HG03565 (cell line): ENCODE data around the gene RPL21.
"Not testable (repeated sequence)": the region's sequence is repeated elsewhere in the genome, so short reads cannot be mapped to it uniquely, and the experiment has no call there.

Experiments
- ATAC-seq: cut with Tn5 transposase; IDR thresholded peaks from one replicate; pipeline ENCODE4 v1.9.1; 2021; ENCODE audit warnings: mild to moderate bottlenecking, moderate library complexity; ENCODE audit not compliant: unreplicated experiment

RPL21 gene

DNA sequence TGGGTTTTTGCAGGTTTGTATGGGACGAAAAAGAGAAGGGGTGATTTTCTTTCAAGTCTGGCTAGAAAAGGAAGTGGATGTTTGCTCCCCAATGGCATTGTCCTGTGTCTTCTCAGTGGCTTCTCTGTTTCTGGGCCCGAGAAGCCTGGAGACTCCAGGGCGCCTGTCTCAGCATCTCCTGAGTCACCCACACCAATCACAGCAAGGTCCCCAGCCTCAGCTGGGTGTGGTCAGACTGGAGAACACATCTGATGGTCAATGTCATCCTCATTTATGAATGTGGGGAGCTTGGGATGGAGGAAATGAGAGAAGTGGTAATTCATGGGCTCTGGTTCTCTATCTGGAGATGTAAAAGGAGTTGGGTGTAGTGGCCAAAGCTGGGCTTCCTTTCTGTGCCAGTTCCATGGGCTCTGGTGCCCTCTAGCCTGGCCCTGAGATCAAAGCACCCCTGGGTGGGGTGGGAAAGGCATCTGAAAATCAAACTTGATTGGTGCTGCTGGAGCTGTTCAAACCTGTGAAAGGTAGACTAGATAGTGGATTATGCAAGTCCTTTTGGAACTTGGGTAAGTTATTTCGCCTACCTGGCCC lies 32.6 kb downstream of the RPL21 start:
- ATAC-seq = no peak

DNA sequence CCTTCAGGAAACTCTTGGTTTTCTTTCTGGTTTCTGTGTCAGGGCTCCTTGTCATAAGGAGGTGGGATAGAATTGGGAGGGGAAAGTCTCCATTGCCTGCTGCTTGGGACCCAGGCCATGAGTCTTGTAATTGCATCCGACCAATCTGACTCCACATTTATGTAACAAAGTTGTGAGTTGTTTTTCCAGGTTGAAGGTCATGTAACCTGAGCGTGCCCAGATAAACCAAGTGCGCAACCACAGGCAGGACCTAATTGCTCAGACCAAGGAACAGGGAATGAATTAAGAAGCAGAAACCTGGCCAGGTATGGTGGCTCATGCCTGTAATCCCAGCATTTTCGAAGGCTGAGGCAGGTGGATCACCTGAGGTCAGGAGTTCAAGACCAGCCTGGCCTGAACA lies 37.0 kb downstream of the RPL21 start:
- no peak for ATAC-seq

DNA sequence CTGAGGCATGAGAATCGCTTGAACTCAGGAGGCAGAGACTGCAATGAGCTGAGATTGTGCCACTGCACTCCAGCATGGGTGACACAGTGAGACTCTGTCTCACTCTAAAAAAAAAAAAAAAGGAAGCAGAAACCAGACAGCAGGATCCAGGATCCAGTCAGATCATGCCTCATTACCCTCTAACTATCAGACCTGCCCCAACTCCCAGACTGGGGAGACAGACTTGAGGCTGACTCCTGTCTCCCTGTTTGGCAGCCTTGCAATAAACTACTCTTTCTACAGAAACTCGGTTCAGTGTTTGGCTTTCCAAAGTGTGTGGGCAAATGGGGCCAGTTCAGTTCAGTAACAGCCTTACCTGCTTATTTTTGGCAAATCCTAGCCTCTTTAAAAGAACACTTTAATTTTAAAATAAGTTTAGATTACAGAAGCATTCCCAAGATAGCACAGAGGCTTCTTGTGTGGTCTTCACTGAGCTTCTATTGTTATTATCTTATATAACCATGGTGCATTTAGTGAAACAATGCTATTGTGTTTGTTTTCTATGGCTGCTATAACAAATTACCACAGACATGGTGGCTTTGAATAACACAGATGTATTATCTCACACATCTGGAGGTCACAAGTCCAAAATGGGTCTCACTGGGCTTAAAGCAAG lies 37.8 kb downstream of the RPL21 start:
- no peak for ATAC-seq

DNA sequence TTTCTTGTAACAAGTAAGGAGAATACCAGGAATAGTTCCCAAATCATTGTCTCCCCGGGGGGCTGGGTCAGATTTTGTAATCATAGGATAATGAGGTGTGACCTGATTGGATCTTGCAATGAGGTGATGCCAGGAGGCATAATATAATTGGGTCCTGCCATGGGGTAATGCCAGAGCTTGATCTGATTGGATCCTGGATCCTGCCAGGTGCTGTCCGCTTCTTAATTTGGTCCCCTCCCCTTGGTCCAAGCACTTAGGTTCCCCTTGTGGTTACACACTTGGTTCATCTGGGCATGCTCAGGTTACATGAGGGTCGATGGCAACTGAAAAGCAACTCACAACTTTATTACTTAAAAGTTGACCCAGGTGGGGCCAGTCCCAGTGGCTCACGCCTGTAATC lies 39.4 kb downstream of the RPL21 start:
- no peak for ATAC-seq

DNA sequence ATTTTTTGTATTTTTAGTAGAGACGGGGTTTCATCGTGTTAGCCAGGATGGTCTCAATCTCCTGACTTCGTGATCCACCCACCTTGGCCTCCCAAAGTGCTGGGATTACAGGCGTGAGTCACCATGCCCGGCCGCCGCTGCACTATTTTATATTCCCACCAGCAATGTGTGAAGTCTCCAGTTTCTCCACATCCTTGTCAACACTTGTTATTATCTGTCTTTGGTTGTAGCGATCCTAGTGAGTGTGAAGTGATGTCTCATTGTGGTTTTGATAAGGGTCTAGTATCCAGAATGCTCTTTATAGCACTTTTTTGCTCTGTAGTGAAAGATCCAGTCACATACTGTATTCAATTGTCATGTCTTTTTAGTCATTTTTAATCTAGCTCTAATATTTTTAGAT lies 40.6 kb downstream of the RPL21 start:
- not testable (repeated sequence) for ATAC-seq

DNA sequence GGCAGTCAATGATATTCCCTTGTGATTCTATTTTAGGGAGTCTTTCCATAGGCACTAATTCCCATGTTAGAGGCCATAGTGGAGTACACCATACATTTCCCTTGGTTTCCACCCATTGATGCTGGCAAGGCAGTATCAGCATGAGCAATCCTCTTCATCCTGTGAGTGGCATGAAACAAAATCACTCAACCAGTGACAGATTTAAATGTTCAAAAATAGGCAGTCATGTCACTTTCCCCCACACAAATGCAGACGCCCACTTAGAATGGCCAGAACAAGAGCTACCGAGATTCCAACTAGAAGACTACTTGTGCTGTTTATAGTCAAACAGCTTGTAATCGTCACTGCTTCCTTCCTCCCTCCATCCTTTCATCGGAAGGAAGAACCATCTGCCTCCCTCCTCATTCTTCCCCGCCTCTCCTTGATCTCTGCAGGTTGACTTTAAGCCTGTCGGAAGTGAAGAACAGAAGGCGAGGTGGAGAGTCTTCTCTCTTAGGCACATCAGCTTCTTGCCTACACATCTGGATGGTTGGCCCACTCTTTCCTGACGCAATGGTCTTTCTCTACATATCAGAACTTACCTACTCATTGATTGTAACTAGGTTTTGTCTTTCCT lies 41.8 kb downstream of the RPL21 start:
- ATAC-seq = no peak

DNA sequence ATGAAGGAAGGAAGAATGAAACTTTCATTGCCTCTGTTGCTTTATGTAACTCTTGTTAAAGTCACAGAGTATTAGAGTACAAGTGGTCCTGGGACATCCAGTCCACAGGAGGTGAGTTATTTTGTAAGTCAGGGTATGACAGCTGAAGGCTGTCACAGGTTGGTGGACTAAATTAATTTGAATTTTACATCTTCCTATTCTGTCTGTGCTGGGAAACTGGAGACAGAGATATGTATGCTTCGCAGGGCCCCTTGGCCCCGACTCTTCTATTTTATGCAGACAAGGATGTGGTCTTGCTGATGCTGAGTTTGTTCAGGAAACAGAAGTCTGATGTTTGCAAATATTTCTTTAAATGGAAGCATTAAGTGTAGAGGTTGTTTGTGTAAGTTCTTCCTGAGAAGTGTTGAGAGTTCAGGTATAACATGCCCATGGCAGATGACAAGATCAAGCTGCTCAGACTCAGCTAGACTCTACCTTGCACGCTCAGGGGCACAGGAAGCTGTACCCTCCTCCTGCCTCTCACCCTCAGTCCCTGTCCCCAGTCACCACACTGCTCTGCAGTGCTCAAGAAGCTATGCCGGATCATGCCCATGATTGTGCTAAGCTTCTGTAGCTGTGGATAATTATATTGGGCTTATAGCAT lies 42.6 kb downstream of the RPL21 start:
- ATAC-seq = no peak

DNA sequence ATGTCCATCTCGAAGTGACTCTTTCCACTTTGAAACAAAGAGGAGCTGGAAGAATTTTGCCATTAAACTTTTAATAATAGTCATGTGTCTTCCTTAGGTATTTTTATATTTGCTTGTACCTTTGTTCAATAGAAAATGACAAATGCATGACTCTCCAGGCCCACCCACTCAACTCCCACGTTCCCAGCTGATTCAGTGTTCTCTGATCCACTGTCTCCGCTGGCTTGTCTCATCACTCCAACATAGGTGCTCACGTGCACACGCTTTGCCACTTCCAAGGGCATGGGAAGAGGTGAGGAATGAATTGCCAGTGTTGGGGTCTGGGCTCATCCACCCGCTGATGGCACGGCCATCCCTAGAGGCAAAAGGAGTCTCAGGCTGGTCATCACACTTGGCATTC lies 43.7 kb downstream of the RPL21 start:
- ATAC-seq = no peak

DNA sequence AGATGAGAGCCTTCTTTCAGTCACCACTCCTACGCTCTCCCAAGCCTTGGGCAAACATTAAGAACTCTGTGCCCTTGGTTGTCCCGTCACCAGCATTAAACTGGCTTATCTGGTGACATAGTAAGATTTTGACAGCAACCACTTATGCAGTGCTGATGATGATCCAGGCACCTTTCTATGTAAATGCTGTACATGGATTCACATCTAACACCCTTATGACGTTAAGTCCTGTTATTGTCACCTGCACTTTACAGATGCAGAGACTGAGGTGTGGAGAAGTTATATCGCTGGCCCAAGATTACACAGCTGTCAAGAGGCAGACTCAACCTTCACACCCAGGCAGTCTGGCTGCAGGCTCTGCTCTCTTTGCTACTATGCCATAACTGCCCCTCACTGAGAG lies 44.3 kb downstream of the RPL21 start:
- ATAC-seq = no peak

DNA sequence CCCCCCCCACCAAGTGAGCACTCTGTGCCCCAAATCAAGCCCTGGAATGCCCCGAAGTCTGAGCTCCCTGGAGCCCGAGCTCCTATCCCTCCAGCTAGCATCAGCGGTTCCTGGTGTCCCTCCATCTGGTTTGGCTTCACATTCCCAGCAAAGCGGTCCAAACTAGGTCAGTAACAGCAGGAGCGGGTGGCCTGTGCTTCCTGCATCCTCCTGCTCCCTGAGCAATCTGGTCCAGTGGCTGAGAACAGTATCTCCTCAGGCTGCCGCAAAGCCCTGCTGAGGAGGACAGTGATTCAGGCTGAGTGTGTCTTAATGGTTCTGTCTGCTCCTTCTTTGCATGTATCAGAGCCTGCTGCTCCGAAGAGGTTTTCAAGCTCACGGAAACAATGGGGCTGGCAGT lies 45.1 kb downstream of the RPL21 start:
- ATAC-seq = no peak

DNA sequence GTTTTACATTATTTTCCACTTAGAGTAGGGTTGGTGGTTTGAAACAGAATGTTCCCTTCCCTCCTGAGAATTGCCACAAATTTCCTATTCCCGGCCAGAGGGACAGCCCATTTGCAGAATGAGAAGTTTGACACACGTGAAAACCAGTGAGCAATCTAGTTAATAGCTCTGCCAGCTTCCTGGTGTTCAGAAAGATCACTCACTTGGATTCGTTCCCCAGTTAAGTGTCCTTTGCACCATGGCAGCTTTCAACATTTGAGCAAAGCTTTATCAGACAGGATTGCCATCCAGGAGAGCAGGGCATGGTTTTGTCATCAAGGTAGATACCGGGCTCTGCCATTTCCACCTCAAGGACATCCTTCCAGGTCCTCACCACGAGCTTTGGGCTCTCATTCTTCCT lies 47.5 kb downstream of the RPL21 start:
- no peak for ATAC-seq

DNA sequence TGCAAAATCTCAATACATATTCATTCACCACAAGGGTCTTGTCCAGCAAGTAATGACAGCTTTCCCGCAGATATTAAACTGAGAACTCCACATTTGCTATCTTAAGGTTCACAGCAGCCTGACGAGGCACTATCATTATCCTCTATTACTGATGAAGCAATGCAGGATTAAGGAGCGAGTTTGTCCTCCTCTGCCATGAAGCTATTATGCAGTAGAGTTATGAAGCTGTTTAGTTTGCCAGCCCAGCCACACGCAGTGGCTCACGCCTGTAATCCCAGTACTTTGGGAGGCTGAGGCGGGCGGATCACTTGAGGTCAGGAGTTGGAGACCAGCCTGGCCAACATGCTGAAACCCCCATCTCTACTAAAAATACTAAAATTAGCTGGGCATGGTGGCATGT lies 49.0 kb downstream of the RPL21 start:
- ATAC-seq = not testable (repeated sequence)

DNA sequence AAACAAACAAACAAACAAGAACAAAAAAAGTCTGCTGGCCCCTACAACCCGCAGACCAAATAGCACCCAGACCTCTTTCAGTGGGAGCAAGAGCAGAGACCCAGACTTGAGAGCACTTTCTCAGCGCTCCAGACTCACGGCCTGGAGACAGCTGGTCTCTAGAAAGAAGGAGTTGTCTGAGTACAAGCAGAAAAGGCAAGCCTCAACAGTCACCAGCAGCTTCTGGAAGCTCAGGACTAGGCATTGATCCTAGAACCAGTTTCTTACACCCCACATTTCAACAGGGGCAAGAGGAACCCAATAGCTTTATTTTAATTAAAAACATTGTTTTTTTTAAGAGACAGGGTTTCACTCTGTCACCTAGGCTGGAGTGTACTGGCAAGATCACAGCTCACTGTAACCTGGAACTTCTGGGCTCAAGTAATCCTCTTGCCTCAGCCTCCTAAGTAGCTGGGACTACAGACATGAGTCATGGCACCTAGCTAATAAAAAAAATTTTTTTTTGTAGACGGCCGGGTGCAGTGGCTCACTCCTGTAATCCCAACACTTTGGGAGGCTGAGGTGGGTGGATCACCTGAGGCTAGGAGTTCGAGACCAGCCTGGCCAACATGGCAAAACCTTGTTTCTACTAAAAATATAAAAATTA lies 49.7 kb downstream of the RPL21 start:
- no peak for ATAC-seq

DNA sequence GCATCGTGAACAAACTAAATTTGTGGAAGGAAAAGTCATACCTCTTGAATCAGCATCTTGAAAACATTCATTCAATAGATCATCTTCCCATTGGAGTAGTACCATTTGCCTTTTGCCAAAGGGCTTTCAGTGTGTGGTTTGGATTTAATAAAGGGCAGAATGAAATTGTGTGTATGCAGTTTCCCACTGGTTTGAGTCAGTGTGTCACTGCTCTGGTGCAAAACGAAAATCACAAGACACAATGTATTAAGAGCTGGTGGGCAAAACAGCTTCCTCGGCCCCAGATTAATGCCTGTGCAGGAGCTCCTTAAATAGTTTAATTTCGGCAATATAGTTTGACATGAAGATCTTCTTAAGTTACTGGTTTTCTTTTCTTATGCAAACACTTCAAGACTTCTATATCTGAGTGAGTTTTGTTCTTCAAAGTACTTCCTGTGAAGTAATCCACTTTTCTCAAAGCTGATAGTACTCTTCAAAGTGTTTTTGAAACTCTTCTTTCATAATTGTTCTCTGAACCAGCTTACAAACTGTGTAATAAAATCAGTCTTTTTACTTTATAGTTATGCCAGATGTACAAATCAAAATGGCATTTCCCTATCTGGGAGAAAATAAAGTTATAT lies 51.4 kb downstream of the RPL21 start:
- no peak for ATAC-seq

DNA sequence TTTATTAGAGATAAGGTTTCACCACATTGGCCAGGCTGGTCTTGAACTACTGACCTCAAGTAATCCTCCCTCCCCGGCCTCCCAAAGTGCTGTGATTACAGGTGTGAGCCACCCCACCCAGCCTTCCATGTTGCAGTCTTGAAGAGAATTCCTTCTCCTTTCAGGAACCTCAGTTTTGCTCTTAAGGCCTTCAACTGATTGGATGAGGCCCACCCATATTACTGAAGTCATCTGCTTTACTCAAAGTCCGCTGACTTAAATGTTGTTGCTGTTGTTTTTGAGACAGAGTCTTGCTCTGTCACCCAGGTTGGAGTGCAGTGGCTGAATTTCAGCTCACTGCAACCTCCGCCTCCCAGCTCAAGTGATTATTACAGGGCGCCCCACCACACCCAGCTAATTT lies 52.7 kb downstream of the RPL21 start:
- ATAC-seq = no peak

DNA sequence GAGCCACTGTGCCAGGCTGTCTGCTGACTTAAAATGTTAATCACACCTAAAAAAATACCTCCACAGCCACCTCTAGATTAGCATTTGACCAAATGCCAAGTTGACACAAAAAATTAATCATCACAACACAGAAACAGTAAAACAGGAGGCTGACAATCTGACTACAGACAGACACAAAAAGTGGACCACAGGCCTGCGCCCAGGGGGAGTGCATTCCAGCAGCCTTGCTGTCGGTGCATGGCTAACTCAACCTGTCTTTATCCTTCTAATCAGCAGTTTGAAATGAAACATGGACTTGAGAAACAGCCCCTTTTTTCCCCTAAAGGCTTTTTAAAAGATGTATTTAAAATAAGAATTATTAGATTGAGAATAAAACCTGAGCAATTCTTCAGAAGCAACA lies 53.3 kb downstream of the RPL21 start:
- ATAC-seq = no peak
